ENCODE data around the gene RBKS.

RBKS gene

GRCh38 chr2:27823135-27823534 lies 67.1 kb downstream of the RBKS start:
- no peak for DNase-seq (ENCODE audit: low spot score)
- TF ChIP-seq CTCF (IDR thresholded peaks at IDR 0.05; ENCODE audit: extremely low read depth, missing control alignments) = no peak

GRCh38 chr2:27822049-27822448 lies 68.1 kb downstream of the RBKS start:
- TF ChIP-seq CTCF (IDR thresholded peaks at IDR 0.05; ENCODE audit: extremely low read depth, missing control alignments) = no peak
- no peak for DNase-seq (ENCODE audit: low spot score)

- no peak for TF ChIP-seq CTCF (IDR thresholded peaks at IDR 0.05; ENCODE audit: extremely low read depth, missing control alignments)
- no peak for DNase-seq (ENCODE audit: low spot score)
Observed at GRCh38 chr2:27815860-27816438, 74.2 kb downstream of the RBKS start.

GRCh38 chr2:27814758-27815157 lies 75.4 kb downstream of the RBKS start:
- DNase-seq (ENCODE audit: low spot score) = no peak

GRCh38 chr2:27811768-27812167 lies 78.4 kb downstream of the RBKS start:
- no peak for TF ChIP-seq CTCF (IDR thresholded peaks at IDR 0.05; ENCODE audit: extremely low read depth, missing control alignments)
- DNase-seq (ENCODE audit: low spot score) = no peak

More at GRCh38 chr2:27814758-27815157, 75.4 kb downstream of the RBKS start:
- no peak for TF ChIP-seq CTCF (IDR thresholded peaks at IDR 0.05; ENCODE audit: extremely low read depth, missing control alignments)

GRCh38 chr2:27810455-27810854 lies 79.7 kb downstream of the RBKS start:
- DNase-seq (ENCODE audit: low spot score) = no peak
- no peak for TF ChIP-seq CTCF (IDR thresholded peaks at IDR 0.05; ENCODE audit: extremely low read depth, missing control alignments)

GRCh38 chr2:27809761-27810241 lies 80.4 kb downstream of the RBKS start:
- TF ChIP-seq CTCF (IDR thresholded peaks at IDR 0.05; ENCODE audit: extremely low read depth, missing control alignments) = no peak
- DNase-seq (ENCODE audit: low spot score) = no peak

Data from GM20000 (cell line).